Pericardium fibroblast (primary cell): ENCODE results near the gene ZNF22. TPM values are rescaled to one million over a fixed set of nuclear protein-coding genes. Genes with fewer than 3 reads are reported as not detected.

Source experiments
- total RNA-seq: library from RNA; depleted of rRNA; stranded (reverse); fragments of >200 nt; gene quantifications from 2 replicates; pipeline ENCODE4 v1.2.3, GENCODE V29; 2015

Gene ZNF22
- 9.8 and 18.2 TPM in 2 replicates for total RNA-seq

DNA sequence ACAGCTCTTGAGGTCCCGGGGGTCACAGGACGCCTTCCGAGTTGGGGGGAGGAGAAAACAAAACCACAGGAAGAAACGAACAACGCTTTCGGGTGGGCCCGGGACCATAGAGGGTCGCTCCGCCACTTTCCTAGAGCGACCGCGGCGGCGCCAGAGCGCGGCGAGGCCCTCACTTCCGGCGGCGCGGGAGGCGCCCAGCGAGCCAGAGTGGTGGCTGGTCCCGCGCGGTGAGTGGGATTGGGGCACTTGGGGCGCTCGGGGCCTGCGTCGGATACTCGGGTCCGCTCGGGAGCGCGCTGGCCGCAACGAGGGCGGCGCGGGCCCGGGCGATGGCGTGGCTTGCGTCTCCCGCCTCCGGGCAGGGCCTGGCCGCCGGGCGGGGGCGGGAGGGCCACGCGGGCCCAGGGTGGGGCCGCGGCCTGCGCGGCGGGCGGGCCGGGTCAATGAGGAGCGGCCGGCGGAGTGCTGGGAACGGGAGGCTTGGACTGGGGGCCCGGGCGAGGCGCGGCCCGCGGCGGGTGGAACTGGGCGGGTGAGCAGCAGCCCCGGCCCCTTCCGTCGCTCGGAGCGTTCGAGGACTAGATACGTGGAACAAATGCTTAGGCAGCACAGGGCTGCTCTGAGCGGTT, at the start of gene ZNF22:
ZNF22 (plus strand) TSS at position 172 of the 629 bp plus-strand sequence. CDS start 2,446 bp downstream, outside the sequence.

DNA sequence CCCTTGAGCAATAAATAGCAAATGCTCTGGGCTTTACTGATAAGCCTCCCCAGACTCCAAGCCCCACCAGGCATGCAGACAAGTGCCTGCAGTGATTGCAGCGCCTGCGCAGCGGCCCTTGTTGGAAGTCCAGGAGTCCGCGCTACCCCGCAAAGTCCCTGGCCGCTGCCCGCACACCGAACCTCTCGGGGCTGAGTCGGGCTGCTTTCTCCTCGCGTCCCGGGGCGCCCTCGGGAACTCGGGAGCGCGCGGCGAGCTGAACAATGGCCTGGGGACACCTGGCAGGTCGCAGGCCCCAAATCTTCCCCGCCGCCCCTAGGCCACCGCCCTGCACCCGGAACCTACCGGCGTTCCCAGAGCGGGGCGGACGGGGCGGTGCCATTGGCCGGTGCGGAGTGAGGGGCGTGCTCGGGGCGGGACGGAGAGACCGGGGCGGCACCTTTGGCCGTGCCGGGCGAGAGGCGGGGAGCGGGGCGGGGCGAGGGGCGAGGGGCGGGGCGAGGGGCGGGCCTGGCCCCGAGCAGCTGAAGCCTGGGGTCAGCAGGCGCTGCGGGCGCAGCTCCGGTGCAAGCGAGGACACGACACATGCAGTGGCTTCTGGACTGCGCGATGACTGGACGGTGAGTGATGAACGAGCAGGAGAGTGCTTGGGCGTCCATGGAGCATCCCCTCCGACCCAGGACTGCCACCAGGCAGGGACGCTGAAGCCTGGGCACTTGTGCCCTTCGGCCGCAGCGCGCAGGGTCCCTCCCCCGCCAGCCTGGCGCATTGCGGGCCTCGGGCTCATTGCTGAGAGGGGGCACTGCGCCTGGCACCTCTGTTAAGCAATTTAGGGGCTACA, 41.3 kb upstream of the ZNF22 start, which contains the start of gene RASSF4:
RASSF4 (plus strand) TSS at position 556 of the 841 bp plus-strand sequence. CDS start 10,401 bp downstream, outside the sequence.

DNA sequence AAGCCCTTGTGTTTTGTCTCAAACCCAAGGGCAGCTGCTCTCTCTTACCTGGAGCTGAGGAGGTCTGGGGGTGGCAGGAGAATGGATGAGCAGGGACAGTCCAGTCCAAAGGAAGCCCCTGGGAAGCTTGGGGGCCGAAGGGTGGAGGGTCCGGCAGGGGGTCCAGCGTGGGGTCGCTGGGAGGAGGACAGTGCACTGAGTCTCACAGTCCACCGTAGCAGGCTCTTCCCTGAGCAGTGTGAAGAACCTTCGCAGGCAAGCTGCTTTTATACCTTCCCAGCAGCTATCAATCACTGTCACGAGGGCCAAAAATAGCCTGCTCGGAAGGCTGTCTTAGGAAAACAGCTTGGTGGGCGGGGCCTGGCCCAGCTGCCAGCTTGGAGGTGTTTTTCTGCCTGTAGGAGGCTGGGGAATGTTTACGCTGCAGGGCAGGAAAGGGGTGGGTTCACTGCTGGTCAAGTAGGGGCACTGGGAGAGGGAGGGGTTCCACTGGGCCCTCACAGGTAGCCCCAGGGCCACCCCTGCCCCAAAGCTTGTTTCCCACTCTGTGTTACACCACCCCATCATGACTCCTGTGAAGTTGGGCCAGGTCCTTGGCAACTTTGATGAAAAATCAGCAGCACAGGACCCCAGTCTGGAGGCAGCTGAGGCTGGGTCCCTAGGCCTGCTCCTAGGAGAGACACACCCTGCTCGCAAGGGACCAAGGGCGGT, 22.0 kb upstream of the ZNF22 start, which contains the start of gene DEPP1:
DEPP1 (minus strand) TSS at position 240 of the 711 bp plus-strand sequence. CDS start 779 bp downstream, outside the sequence.

Other genes with a start within 250 kb of the ZNF22 start
- 0.17 TPM in 1 of 2 replicates, not detected in the other for gene TMEM72, start 89.6 kb upstream of the ZNF22 start, total RNA-seq
- 4.0 and 10.5 TPM in 2 replicates for gene RASSF4, start 41.1 kb upstream of the ZNF22 start, total RNA-seq
- 40.1 and 98.1 TPM in 2 replicates for gene DEPP1, start 22.1 kb upstream of the ZNF22 start, total RNA-seq